SK-N-MC (cell line): ENCODE results near the gene ENO3.

Experiments
- DNase-seq: peaks from one replicate; pipeline ENCODE4 v3.0.0-alpha.2; 2011; ENCODE audit warnings: low read depth, low spot score
- H3K27ac ChIP-seq: fragments of 200-600 bp; sonication (generic); 2 replicates; pipeline ENCODE4 v1.5.1; 2016; ENCODE audit warnings: mixed run types
- H3K36me3 ChIP-seq: fragments of 200-600 bp; sonication (generic); 2 replicates; pipeline ENCODE4 v1.6.1; 2017; ENCODE audit warnings: antibody characterized with exemption, low read length, mixed read lengths; ENCODE audit not compliant: insufficient read depth
- H3K4me3 ChIP-seq: fragments of 200-600 bp; sonication (generic); 2 replicates; pipeline ENCODE4 v1.5.1; 2016
- H3K9ac ChIP-seq: fragments of 200-600 bp; sonication (generic); 2 replicates; pipeline ENCODE4 v1.8.0; 2017; ENCODE audit warnings: mixed run types, mixed read lengths; ENCODE audit not compliant: insufficient read length
- H3K9me3 ChIP-seq: fragments of 200-600 bp; sonication (generic); 2 replicates; pipeline ENCODE4 v1.6.1; 2017; ENCODE audit warnings: low read depth, mild to moderate bottlenecking, antibody characterized with exemption, low read length, moderate library complexity, mixed read lengths
- EZH2 ChIP-seq: fragments of 200-600 bp; sonication (generic); IDR thresholded peaks from one replicate; pipeline ENCODE4 v1.6.1; 2017; ENCODE audit warnings: antibody characterized with exemption
- FOXP2 ChIP-seq: optimal IDR thresholded peaks from 2 replicates; pipeline ENCODE3; 2011; ENCODE audit warnings: mild to moderate bottlenecking, moderate library complexity; ENCODE audit not compliant: insufficient read depth; ENCODE audit errors: extremely low read length, control extremely low read depth
- POLR2AphosphoS5 ChIP-seq: IDR thresholded peaks from 2 replicates; pipeline ENCODE4 v1.6.1; 2012; ENCODE audit warnings: mild to moderate bottlenecking, low read depth, low read length, borderline replicate concordance

ENO3 gene

GRCh38 chr17:4972752-4973151 lies 21.8 kb downstream of the ENO3 start:
- no peak overlapping the region for H3K9ac ChIP-seq
- TF ChIP-seq FOXP2: no peak
- no peak for TF ChIP-seq EZH2
- no peak for TF ChIP-seq POLR2AphosphoS5
- no peak overlapping the region for H3K27ac ChIP-seq
- H3K36me3 ChIP-seq: peaks cover 12% of the 10 kb centered on the region; the same call in 1 of the 2 replicates
- no peak overlapping the region for H3K4me3 ChIP-seq
- no peak for DNase-seq
- H3K9me3 ChIP-seq: no peaks in the 10 kb centered on the region

DNA sequence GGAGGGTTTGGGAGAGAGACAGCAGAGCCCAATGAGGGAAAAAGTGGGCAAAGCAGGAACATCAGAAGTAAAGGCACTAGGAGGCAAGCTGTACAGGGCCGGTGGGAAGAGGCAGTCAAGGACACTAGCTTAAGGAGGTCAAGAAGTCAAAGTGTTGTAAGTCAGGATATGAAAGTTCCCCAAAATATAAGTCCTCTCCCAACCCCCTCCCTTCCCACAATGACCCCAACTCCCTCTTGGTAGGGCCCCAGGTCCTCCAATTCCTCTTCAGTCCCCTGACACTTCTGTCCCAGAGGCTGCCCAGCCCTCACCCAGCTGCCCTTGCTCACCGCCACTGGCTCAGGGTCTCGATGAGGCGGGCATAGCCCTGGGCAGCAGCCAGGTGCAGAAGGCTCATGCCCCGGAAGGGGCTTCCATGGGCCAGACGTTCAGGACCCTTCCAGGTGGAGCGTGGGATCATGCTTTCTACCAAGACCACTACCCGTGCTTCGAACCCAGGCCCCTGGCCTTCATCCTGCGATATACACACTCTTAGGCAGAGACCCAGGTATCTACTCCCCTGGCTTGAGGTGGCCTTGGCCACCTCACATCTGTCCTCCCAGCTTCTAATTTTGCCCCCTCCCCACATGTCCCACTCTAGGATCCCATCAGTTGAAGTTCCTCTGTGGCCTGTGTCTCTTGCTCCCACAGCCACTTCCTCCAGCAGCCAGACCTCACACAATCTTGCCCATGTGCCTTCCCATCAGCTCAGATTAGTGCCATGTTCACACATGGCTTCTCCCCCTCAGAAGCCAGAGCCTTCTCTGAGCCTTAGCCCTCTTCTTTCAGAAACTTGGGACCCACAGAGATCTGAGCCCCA lies 22.6 kb downstream of the ENO3 start:
- TF ChIP-seq POLR2AphosphoS5: no peak
- no peak for TF ChIP-seq EZH2
- DNase-seq: no peak
- Histone ChIP-seq H3K27ac (no peak overlapping the region), H3K9me3 (no peaks in the 10 kb centered on the region), H3K36me3 (peaks cover 16% of the 10 kb centered on the region; the same call in 1 of the 2 replicates), H3K4me3 (no peak overlapping the region), H3K9ac (no peak overlapping the region)

- TF ChIP-seq EZH2: no peak
- no peak for TF ChIP-seq FOXP2
- TF ChIP-seq POLR2AphosphoS5: no peak
- Histone ChIP-seq H3K9ac (no peak overlapping the region), H3K9me3 (no peaks in the 10 kb centered on the region), H3K27ac (no peak overlapping the region), H3K36me3 (peaks cover 16% of the 10 kb centered on the region; the same call in 1 of the 2 replicates), H3K4me3 (no peak overlapping the region)
- no peak for DNase-seq
Observed at GRCh38 chr17:4974115-4974670, 23.3 kb downstream of the ENO3 start.

- no peak overlapping the region for H3K9ac ChIP-seq
- H3K36me3 ChIP-seq: peaks cover 15% of the 10 kb centered on the region; the same call in 1 of the 2 replicates
- DNase-seq: no peak
- TF ChIP-seq FOXP2 (no peak), POLR2AphosphoS5 (no peak), EZH2 (no peak)
- no peak overlapping the region for H3K4me3 ChIP-seq
- no peaks in the 10 kb centered on the region for H3K9me3 ChIP-seq
- H3K27ac ChIP-seq: no peak overlapping the region
Observed at GRCh38 chr17:4978726-4979125, 27.8 kb downstream of the ENO3 start.

DNA sequence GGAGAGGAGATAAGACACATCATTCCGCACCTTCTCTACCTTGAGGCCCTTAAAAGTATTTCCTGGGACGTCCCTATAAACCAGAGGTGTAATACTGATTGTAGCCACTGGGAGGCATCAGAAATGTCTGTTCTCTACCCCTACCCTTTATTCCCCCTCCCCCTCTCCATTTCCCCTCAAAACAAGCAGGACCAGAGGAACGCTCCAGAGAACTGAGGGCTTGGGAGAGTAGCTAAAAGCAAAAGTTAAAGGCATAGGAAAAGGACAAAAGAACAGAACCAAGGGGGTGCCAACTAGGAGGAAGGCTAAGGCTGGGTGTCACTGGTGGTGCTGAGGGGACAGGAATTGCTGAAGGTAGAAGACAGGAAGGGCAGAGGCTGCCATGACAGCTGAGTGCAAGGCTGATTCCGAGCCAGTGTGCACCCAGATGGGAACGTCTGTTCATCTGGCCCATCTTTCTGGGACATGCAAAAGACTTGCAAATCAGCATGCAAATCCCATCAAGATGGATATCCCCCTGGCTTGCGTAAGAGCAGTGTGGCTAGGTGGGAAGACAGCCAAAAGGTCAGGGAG lies 29.8 kb downstream of the ENO3 start:
- Histone ChIP-seq H3K4me3 (no peak overlapping the region), H3K9me3 (no peaks in the 10 kb centered on the region), H3K36me3 (peaks cover 15% of the 10 kb centered on the region; the same call in 1 of the 2 replicates), H3K9ac (no peak overlapping the region), H3K27ac (no peak overlapping the region)
- DNase-seq: peak; percentile 14
- TF ChIP-seq EZH2: no peak
- no peak for TF ChIP-seq FOXP2
- TF ChIP-seq POLR2AphosphoS5: no peak

GRCh38 chr17:4982305-4982704 lies 31.4 kb downstream of the ENO3 start:
- H3K36me3 ChIP-seq: peaks cover 12% of the 10 kb centered on the region; the same call in 1 of the 2 replicates
- no peak overlapping the region for H3K9ac ChIP-seq
- no peak overlapping the region for H3K27ac ChIP-seq
- TF ChIP-seq FOXP2 (no peak), EZH2 (no peak), POLR2AphosphoS5 (no peak)
- DNase-seq: no peak
- H3K4me3 ChIP-seq: no peak overlapping the region
- no peaks in the 10 kb centered on the region for H3K9me3 ChIP-seq

- no peak for TF ChIP-seq EZH2
- TF ChIP-seq FOXP2: no peak
- TF ChIP-seq POLR2AphosphoS5: no peak
- Histone ChIP-seq H3K4me3 (peak overlapping the region; percentile 79), H3K9ac (peak overlapping the region; percentile 80), H3K36me3 (no peaks in the 10 kb centered on the region; the same call in 1 of the 2 replicates), H3K27ac (no peak overlapping the region), H3K9me3 (no peaks in the 10 kb centered on the region)
- no peak for DNase-seq
Observed at GRCh38 chr17:4986403-4986802, 35.5 kb downstream of the ENO3 start.
